Measurements from ENCODE around the gene KNOP1. TPM values are rescaled to one million over a fixed set of nuclear protein-coding genes. Genes with fewer than 3 reads are reported as not detected.

Gene KNOP1
- total and polyA plus RNA-seq, 2 of the 4 experiments (the other 2 are of a cell fraction), result 7.0 to 8.4 TPM

DNA sequence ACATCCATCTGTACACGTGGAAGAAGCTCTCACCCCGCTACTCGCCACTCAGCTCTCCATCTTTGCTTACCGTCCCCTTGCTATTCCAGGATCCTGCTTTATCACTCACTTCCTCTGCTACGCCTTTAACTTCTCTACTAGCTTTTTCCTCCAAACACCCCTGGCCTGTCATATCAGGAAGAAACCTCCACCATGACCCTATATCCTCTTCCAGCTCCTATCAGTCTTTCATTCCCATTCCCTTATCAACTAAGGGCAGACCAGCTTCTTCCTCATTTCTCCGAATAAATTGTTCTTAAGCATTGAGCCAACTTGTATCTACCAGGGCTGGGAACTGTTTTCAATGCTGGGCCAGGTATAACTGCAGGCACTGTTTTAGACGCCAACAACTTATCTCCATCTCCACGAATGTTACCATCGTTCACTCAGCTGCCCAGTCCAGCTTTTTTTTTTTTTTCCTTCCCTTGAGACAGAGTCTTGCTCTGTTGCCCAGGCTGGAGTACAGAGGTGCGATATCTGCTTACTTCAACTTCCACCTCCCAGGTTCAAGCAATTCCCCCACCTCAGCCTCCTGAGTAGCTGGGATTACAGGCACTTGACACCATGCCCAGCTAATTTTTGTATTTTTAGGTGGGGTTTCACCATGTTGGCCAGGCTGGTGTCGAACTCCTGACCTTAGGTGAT, 4.4 kb upstream of the KNOP1 start (continued):
- TF ChIP-seq MAFK (IDR thresholded peaks at IDR 0.05; ENCODE audit: low read depth, low read length), result no peak

DNA sequence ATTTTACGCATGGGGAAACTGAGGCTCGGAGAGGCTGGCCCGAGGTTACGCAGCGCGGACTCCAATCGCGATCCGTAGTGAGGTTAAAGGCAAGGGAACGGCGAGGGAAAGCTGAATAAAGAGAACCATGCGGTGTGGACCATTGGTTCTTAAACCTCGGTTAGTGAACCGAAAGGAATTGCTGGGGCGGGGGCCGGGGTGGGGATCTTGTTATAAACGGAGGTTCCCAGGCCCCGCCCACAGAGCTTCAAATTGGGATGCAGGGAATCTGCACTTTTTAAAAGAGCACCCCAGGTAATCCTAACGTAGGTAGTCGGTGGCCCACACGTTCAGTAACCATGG, 568 bp upstream of the KNOP1 start:
- peaks cover 7% of the 10 kb centered on the region; the same call in 1 of the 2 replicates for H3K4me1 ChIP-seq (ENCODE audit: control insufficient read depth, insufficient read depth, low read length)
- H2BK20ac ChIP-seq (ENCODE audit: low read depth, low read length), result no peak overlapping the region
- H3K36me3 ChIP-seq (ENCODE audit: control insufficient read depth, insufficient read depth, low read length), result peaks cover 3% of the 10 kb centered on the region; the same call in 1 of the 2 replicates
- no peak for ATAC-seq (ENCODE audit: low read depth)
- H3K9me3 ChIP-seq (ENCODE audit: control insufficient read depth, insufficient read depth, low read length), result no peaks in the 10 kb centered on the region
- dilution Hi-C loops (cut with HindIII; ENCODE audit: low sequenced_read_pairs, unreplicated experiment) (no loop called here), intact Hi-C loops (cut with micrococcal nuclease) (loop anchor here (10.0 kb wide), 1 partner anchor 114 kb away; no protein-coding TSS in a partner anchor), in situ Hi-C loops (cut with MboI; ENCODE audit: low sequenced_read_pairs) (loop anchor here (5.0 to 25.0 kb wide), 2 partner anchors 169 to 606 kb away; partner anchors contain the start of gene ITPRIPL2)
- peak overlapping the region; percentile 99 for H3K4me2 ChIP-seq (ENCODE audit: low read depth, low read length)
- peak overlapping the region; percentile 79 for H3K56ac ChIP-seq (ENCODE audit: extremely low read depth, insufficient read depth, low read length)
- H4K5ac ChIP-seq (ENCODE audit: low read depth, low read length), result peak overlapping the region; percentile 81; the same call in 1 of the 2 replicates
- H3K27ac ChIP-seq (ENCODE audit: insufficient read depth, low read length), result peak overlapping the region; percentile 86
- ChIA-PET POLR2A (ENCODE audit: unreplicated experiment) (no interaction called here), CTCF (interaction anchor here (0.6 to 1.1 kb wide), 2 partner anchors 132 to 134 kb away, joined by 3 to 4 read pairs; no protein-coding TSS in a partner anchor)
- peak overlapping the region; percentile 13; the same call in 1 of the 3 replicates for H2BK15ac ChIP-seq (ENCODE audit: low read depth, low read length)
- peak overlapping the region; percentile 56 for H2BK5ac ChIP-seq (ENCODE audit: low read depth, low read length, poor library complexity, severe bottlenecking)
- H4K8ac ChIP-seq (ENCODE audit: low read depth in 2 of 2, low read length in 2 of 2), result peak overlapping the region; percentile 74 to 86
- no peak overlapping the region for H3K18ac ChIP-seq (ENCODE audit: low read depth, low read length)
- peaks cover 34 to 55% of the 10 kb centered on the region in 2 experiments for H3K79me1 ChIP-seq (ENCODE audit: low read depth in 1 of 2, low read length in 2 of 2)
- peak; percentile 9 for DNase-seq
- 0% methylated on average over 3 of the region's 21 CpGs; no CpG with 5 or more reads in 1 of the 2 experiments for WGBS, 2 experiments (ENCODE audit: extremely low coverage in 2 of 2, insufficient read length in 1 of 2)
- H2AFZ ChIP-seq (replicated peaks; ENCODE audit: low read length, poor library complexity), result peak overlapping the region; percentile 97
- H4K20me1 ChIP-seq (ENCODE audit: insufficient read depth, low read length), result no peaks in the 10 kb centered on the region; the same call in none of the 2 replicates
- no peaks in the 10 kb centered on the region for H3K27me3 ChIP-seq (ENCODE audit: control insufficient read depth, insufficient read depth, low read length)
- H2AK9ac ChIP-seq (replicated peaks; ENCODE audit: low read depth, low read length, poor library complexity), result peak overlapping the region; percentile 89
- H2AK5ac ChIP-seq (ENCODE audit: low read depth, low read length), result no peak overlapping the region
- BruUV-seq (replicated peaks), result no TSS peak
- H3K14ac ChIP-seq (replicated peaks; ENCODE audit: low read depth, low read length), result peak overlapping the region; percentile 46
- H3K23ac ChIP-seq (ENCODE audit: low read depth, low read length), result peak overlapping the region; percentile 46; the same call in 1 of the 2 replicates
- H3K9ac ChIP-seq (ENCODE audit: low read depth, low read length), result peak overlapping the region; percentile 84
- H3K4ac ChIP-seq (ENCODE audit: low read depth, low read length), result peak overlapping the region; percentile 71
- peak overlapping the region; percentile 97 for H3K4me3 ChIP-seq (ENCODE audit: insufficient read depth, low read depth, low read length)
- H4K91ac ChIP-seq (ENCODE audit: insufficient read depth, low read depth, low read length), result peak overlapping the region; percentile 75
- peaks cover 9% of the 10 kb centered on the region for H3K9me1 ChIP-seq (ENCODE audit: insufficient read depth, low read length)
- H2BK120ac ChIP-seq (ENCODE audit: low read depth, low read length), result peak overlapping the region; percentile 45; the same call in 1 of the 2 replicates
- TF ChIP-seq MAZ (IDR thresholded peaks at IDR 0.05; ENCODE audit: borderline replicate concordance, low read depth, low read length) (no peak), RFX5 (IDR thresholded peaks at IDR 0.05; ENCODE audit: low read depth, low read length) (no peak), MAFK (IDR thresholded peaks at IDR 0.05; ENCODE audit: low read depth, low read length) (no peak), POLR2A (IDR thresholded peaks at IDR 0.05; ENCODE audit: low read depth, low read length) (no peak), BHLHE40 (IDR thresholded peaks at IDR 0.05; ENCODE audit: low read depth, low read length) (no peak), RAD21 (IDR thresholded peaks at IDR 0.05; ENCODE audit: low read length) (no peak), RCOR1 (IDR thresholded peaks at IDR 0.05; ENCODE audit: insufficient replicate concordance, low read length) (no peak), CEBPB (IDR thresholded peaks at IDR 0.05; ENCODE audit: low read depth, low read length) (no peak), NFE2L2 (IDR thresholded peaks at IDR 0.05; ENCODE audit: low read depth, low read length) (no peak), SMC3 (IDR thresholded peaks at IDR 0.05; ENCODE audit: low read depth, low read length) (no peak), FOS (IDR thresholded peaks at IDR 0.05; ENCODE audit: low read depth, low read length) (no peak), MXI1 (IDR thresholded peaks at IDR 0.05; ENCODE audit: borderline replicate concordance, low read depth, low read length) (no peak)
- TF ChIP-seq, protein P1, sequence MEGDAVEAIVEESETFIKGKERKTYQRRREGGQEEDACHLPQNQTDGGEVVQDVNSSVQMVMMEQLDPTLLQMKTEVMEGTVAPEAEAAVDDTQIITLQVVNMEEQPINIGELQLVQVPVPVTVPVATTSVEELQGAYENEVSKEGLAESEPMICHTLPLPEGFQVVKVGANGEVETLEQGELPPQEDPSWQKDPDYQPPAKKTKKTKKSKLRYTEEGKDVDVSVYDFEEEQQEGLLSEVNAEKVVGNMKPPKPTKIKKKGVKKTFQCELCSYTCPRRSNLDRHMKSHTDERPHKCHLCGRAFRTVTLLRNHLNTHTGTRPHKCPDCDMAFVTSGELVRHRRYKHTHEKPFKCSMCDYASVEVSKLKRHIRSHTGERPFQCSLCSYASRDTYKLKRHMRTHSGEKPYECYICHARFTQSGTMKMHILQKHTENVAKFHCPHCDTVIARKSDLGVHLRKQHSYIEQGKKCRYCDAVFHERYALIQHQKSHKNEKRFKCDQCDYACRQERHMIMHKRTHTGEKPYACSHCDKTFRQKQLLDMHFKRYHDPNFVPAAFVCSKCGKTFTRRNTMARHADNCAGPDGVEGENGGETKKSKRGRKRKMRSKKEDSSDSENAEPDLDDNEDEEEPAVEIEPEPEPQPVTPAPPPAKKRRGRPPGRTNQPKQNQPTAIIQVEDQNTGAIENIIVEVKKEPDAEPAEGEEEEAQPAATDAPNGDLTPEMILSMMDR (conservative IDR thresholded peaks at IDR 0.05; ENCODE audit: low read depth, low read length), result no peak
- TF ChIP-seq, protein P2, sequence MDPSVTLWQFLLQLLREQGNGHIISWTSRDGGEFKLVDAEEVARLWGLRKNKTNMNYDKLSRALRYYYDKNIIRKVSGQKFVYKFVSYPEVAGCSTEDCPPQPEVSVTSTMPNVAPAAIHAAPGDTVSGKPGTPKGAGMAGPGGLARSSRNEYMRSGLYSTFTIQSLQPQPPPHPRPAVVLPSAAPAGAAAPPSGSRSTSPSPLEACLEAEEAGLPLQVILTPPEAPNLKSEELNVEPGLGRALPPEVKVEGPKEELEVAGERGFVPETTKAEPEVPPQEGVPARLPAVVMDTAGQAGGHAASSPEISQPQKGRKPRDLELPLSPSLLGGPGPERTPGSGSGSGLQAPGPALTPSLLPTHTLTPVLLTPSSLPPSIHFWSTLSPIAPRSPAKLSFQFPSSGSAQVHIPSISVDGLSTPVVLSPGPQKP (IDR thresholded peaks at IDR 0.05; ENCODE audit: borderline replicate concordance, low read depth, low read length), result no peak
